ENCODE results near the gene ATXN1.

GRCh38 chr6:16285467-16286150 is 475.7 kb downstream of the ATXN1 start:
- TF ChIP-seq CTCF (IDR thresholded peaks at IDR 0.05; ENCODE audit: low read depth, low read length, poor library complexity, severe bottlenecking) (no peak), EZH2phosphoT487 (IDR thresholded peaks at IDR 0.05; ENCODE audit: borderline replicate concordance, low read length) (no peak)
